Activated naive CD8-positive, alpha-beta T cell treated with anti-CD3 and anti-CD28 coated beads for 36 hours (primary cell): ENCODE results near the gene LGALS9B. TPM values are rescaled to one million over a fixed set of nuclear protein-coding genes. Genes with fewer than 3 reads are reported as not detected.
"Not testable (repeated sequence)": the region's sequence is repeated elsewhere in the genome, so short reads cannot be mapped to it uniquely, and the experiment has no call there.

Experiments
- DNase-seq: peaks from one replicate; pipeline ENCODE4 v3.0.0; 2021
- H3K27ac Mint-ChIP-seq: one replicate; pipeline ENCODE4 v1.8.0; 2022; ENCODE audit warnings: mild to moderate bottlenecking, moderate library complexity, mixed read lengths
- H3K27me3 Mint-ChIP-seq: one replicate; pipeline ENCODE4 v1.8.0; 2022; ENCODE audit warnings: mild to moderate bottlenecking, mixed read lengths
- H3K36me3 Mint-ChIP-seq: one replicate; pipeline ENCODE4 v1.8.0; 2021; ENCODE audit warnings: mild to moderate bottlenecking, mixed read lengths
- H3K4me1 Mint-ChIP-seq: one replicate; pipeline ENCODE4 v1.8.0; 2021; ENCODE audit warnings: mixed read lengths
- H3K4me3 Mint-ChIP-seq: one replicate; pipeline ENCODE4 v1.8.0; 2022; ENCODE audit warnings: mild to moderate bottlenecking, moderate library complexity, mixed read lengths
- H3K9me3 Mint-ChIP-seq: one replicate; pipeline ENCODE4 v1.8.0; 2022; ENCODE audit warnings: mixed read lengths
- total RNA-seq, 2 experiments: library from RNA; stranded (reverse); gene quantifications; one replicate each; pipeline ENCODE4 v1.2.3, GENCODE V29; 2021

LGALS9B gene
- total RNA-seq, 2 experiments from 2014 or later = not detected

DNA sequence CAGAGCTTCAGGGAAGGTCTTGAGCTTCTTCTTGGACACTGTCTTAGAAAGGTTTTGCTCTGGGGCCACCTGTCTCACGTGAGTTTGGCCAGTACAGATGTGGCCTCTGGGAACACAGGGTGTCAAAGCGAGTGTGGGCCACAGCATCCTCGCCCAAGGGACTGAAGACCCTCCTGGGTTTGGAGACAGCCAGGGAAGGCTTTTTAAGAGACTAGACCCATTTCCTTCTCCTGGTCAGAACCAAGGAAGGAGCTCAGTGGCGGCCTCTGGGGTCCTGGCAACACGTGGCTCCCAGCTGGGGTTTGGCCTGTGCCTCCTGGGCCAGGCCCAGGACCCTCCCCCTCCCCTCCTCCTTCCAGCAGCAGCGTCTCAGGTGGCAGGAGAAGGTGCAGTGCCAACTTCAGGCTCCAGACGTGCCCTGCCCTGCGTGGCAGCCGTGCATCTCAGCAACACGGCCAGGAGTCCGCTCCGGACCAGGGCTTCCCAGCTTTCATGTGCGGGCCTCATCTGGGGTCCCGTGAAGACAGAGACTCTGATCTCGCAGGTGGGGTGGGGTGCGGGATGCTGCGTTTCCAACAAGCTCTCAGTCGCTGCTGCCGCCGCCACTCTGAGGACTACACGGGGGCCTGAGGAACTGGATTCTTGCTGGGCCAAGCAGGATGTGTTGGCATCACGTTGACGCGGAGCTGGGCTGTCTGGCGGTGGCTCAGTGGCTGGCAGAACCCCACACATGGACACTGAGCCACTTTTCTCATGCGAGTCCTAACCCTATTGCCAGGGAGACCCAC, 19.6 kb downstream of the LGALS9B start:
- H3K36me3 Mint-ChIP-seq, H3K9me3 Mint-ChIP-seq, H3K4me3 Mint-ChIP-seq, DNase-seq, H3K4me1 Mint-ChIP-seq, H3K27ac Mint-ChIP-seq, H3K27me3 Mint-ChIP-seq: not testable (repeated sequence)

DNA sequence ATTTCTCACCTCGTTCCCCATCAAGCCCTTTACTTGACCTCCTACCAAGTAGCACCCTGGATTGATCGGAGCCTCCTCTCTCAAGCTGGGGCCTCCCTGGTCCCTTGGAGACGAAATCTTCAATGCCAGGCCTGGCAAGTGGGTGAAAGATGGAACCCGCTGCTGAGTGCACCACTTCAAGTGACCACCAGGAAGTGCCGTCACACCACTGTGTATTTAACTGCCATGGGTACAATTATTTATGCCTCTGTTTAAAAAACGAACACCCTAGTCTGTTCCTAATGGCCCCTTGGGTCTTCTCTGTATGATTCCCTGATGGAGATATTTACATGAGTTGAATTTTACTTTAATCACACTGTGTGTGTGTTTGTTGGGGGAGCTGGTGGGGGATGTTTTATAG, 20.4 kb downstream of the LGALS9B start:
- DNase-seq, H3K36me3 Mint-ChIP-seq, H3K27me3 Mint-ChIP-seq, H3K9me3 Mint-ChIP-seq, H3K4me1 Mint-ChIP-seq, H3K4me3 Mint-ChIP-seq, H3K27ac Mint-ChIP-seq: not testable (repeated sequence)

DNA sequence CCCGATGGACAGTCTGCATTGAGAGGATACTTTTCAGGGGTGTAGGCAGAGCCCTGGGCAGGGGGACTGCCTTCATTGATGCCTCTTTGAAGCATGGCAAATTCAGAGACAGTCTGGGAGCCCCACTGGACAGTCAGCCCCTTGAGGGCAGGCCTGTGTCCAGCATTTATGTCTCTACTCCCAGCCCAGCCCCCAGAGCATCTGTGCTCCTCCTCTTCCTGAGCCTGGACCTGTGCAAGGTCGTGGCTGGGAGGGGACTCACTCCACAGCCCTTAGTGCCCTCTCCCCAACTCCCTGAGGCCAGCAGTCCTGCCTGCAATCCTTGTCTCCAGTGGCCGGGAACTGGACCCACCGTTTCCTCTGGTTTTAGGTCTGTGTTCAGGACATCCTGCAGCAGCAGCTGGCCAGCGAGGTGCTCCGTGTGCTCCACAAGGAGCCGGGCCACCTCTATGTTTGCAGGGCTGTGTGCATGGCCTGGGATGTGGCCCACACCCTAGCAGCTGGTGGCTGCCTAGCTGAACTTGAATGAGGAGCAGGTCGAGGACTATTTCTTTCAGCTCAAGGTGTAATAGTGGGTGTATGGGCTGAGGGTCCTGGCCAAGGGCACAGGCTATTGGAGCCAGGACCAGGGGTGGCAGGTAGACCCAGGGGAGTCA, 22.6 kb downstream of the LGALS9B start:
- H3K27me3 Mint-ChIP-seq, H3K4me1 Mint-ChIP-seq, H3K9me3 Mint-ChIP-seq, H3K27ac Mint-ChIP-seq, H3K36me3 Mint-ChIP-seq, H3K4me3 Mint-ChIP-seq, DNase-seq: not testable (repeated sequence)

DNA sequence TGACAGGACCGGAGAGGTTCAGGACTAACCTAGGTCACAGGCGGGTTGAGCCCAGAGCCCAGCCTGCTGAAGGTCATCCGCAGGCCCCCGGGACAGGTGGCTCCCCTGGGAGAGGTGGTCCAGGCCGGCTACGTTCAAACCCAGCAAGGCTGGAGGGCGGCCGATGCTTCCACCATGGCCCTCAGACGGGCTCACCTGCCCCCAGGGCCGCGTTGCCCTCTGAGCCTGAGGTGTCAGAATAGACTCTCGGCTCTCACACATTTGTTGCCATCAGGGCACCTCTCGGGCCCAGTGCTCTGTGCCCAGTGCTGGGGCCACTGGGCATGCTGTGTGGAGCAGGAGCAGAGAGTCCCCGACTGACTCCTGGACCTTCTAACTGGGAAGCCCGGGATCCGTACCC, 23.2 kb downstream of the LGALS9B start:
- not testable (repeated sequence) for H3K9me3 Mint-ChIP-seq, H3K27me3 Mint-ChIP-seq, H3K4me3 Mint-ChIP-seq, H3K27ac Mint-ChIP-seq, DNase-seq, H3K36me3 Mint-ChIP-seq, H3K4me1 Mint-ChIP-seq

DNA sequence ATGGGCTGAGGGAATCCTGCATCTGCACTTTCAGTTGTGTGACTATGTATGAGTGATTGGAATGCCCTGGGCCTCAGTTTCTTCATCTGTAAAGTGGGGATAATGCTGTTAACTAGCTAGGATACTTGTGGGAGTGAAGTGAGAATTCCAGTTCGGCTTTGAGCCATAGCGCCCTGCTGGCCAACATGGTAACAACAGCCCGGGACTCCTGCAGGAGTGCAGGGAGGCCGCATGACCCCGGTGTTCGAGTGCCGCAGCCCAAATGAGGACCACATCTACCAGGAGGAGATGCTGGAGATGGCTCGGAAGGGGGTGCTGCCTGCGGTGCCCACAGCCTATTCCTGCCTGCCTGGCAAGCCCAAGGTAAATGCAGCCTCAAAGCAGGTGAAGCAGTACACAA, 23.7 kb downstream of the LGALS9B start:
- not testable (repeated sequence) for H3K36me3 Mint-ChIP-seq, H3K27me3 Mint-ChIP-seq, H3K27ac Mint-ChIP-seq, H3K4me1 Mint-ChIP-seq, H3K9me3 Mint-ChIP-seq, H3K4me3 Mint-ChIP-seq, DNase-seq

DNA sequence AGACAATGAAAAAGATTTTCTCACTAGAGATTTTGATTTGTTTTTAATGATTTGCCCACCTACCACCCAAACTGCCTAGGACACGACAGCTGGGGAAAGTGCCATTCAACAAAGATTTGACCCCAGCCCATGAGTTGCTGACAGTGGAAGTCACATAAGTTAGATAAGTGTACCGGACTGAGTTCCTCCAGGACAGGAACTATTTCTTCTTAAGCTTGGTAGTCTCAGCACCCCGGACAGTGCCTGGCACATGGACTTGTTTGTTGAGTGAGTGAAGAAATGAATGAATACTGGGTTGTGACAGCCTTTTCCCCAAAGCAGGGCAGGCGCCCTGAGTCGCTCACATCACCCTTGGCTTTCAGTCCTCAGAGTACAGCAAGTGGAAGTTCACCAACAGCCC, 26.7 kb downstream of the LGALS9B start:
- H3K27ac Mint-ChIP-seq, H3K27me3 Mint-ChIP-seq, H3K4me3 Mint-ChIP-seq, H3K9me3 Mint-ChIP-seq, DNase-seq, H3K36me3 Mint-ChIP-seq, H3K4me1 Mint-ChIP-seq: not testable (repeated sequence)

DNA sequence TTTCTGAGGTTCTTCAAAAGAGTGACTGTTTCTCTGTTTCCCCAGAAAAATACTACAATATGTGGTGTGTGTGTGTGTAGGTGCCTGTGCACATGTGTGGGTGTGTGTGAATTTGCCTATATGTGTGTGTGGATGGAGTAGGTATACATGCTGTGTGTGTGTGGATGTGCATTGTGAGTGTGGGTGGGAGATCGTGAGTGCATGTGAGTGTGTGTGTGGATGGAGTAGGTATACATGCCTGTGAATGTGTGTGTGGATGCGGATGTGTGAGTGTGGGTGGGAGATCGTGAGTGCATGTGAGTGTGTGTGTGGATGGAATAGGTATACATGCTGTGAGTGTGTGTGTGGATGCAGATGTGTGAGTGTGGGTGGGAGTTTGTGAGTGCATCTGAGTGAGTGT, 32.2 kb downstream of the LGALS9B start:
- not testable (repeated sequence) for H3K4me3 Mint-ChIP-seq, H3K4me1 Mint-ChIP-seq, H3K27ac Mint-ChIP-seq, H3K9me3 Mint-ChIP-seq, H3K27me3 Mint-ChIP-seq, H3K36me3 Mint-ChIP-seq, DNase-seq

DNA sequence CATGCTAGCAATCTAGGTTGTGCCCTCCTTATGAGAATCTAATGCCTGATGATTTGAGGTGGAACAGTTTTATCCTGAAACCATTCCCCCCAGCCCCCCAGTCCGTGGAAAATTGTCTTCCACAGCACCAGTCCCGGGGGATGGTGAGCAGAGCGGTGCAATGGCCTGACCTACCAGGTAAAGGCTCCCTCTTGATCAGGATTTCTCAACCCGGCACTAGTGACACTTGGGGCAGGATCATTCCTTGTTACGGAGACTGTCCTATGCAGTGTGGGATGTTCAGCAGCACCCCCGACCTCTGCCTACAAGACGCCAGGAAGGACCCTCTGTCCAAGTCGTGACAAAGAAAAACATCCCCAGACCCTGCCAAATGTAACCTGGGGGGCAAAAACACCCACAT, 34.0 kb downstream of the LGALS9B start:
- DNase-seq, H3K4me1 Mint-ChIP-seq, H3K9me3 Mint-ChIP-seq, H3K27me3 Mint-ChIP-seq, H3K36me3 Mint-ChIP-seq, H3K27ac Mint-ChIP-seq, H3K4me3 Mint-ChIP-seq: not testable (repeated sequence)

DNA sequence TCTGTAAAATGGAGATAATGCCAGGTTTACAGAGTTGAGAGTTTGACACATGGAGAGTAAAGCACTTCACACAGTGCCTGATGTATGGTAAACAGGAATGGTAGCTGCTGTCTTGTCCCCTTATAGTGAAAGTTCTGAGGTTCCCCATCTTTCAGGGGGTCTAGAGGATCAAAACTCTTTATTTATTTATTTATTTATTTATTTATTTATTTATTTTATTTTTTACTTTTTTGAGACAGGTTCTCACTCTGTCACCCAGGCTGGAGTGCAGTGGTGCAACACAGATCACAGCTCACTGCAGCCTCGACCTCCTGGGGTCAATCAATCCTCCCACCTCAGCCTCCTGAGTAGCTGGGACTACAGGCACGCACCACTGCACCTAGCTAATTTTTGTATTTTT, 40.1 kb downstream of the LGALS9B start:
- H3K27me3 Mint-ChIP-seq, H3K36me3 Mint-ChIP-seq, H3K4me3 Mint-ChIP-seq, H3K9me3 Mint-ChIP-seq, DNase-seq, H3K27ac Mint-ChIP-seq, H3K4me1 Mint-ChIP-seq: not testable (repeated sequence)

DNA sequence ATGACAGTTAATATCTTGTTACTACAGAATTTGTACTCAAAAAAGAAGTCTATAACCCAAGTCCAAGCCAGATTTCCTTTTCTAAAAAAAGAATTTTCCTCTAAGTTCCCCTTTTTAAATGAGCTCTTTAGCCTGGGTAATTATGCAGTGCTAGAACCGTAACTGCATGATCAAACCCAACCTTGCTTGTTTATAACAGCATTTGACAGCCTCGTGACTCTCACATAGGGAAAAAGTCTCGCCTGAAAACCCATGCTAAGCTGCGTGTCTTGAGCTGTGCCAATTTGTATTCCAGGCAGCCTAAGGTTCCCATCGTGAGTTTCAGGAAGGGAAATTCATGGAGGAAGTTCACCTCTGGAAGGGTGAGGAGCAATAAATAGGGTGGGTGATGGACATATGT, 44.5 kb downstream of the LGALS9B start:
- H3K9me3 Mint-ChIP-seq, DNase-seq, H3K27me3 Mint-ChIP-seq, H3K27ac Mint-ChIP-seq, H3K36me3 Mint-ChIP-seq, H3K4me1 Mint-ChIP-seq, H3K4me3 Mint-ChIP-seq: not testable (repeated sequence)

DNA sequence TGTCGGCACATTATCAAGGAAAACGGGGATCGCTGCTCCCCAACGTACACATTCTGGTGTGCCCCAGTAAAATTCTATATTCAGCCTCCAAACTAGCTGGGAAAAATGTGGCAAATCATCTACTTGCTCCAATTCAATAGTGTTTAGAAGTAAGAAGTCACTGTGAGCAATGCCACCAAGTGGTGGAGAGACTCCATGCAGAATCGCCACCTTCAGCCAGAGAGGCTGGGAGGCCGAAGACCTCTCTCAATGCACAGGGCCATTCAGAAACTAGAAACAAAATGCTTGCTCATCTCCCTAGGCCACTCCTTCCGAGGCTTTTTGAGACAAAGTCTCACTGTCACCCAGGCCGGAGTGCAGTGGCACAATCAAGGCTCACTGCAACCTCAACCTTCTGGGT, 48.5 kb downstream of the LGALS9B start:
- not testable (repeated sequence) for H3K27me3 Mint-ChIP-seq, DNase-seq, H3K27ac Mint-ChIP-seq, H3K9me3 Mint-ChIP-seq, H3K4me1 Mint-ChIP-seq, H3K4me3 Mint-ChIP-seq, H3K36me3 Mint-ChIP-seq

DNA sequence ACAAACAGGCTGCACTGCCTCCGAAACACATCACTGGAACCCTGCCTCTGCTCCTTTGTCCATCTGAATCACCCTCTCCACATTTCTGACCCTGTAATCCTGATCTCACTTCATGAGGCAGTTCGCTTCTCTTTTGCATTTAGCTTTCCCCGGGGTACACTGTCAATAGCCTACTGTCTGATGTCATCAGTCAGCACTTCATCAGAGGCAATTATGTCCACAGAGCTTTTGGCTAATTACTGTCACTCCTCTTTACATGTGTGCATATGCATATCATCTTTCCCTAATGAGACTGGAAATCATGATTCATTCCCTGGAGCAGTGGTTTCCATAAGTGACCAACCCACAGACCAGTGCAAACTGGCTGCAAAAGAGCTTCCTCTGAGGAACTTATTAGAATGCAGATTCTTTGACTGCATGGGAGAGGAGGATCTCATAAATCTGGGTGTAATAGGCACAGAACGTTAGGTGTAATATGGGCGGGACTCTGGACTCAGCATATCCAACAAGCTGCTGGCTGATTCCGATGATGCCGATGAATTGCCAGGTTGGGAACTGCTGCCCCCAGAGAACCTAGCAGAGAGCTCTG, 49.8 kb downstream of the LGALS9B start:
- DNase-seq, H3K36me3 Mint-ChIP-seq, H3K27ac Mint-ChIP-seq, H3K27me3 Mint-ChIP-seq, H3K4me1 Mint-ChIP-seq, H3K4me3 Mint-ChIP-seq, H3K9me3 Mint-ChIP-seq: not testable (repeated sequence)

DNA sequence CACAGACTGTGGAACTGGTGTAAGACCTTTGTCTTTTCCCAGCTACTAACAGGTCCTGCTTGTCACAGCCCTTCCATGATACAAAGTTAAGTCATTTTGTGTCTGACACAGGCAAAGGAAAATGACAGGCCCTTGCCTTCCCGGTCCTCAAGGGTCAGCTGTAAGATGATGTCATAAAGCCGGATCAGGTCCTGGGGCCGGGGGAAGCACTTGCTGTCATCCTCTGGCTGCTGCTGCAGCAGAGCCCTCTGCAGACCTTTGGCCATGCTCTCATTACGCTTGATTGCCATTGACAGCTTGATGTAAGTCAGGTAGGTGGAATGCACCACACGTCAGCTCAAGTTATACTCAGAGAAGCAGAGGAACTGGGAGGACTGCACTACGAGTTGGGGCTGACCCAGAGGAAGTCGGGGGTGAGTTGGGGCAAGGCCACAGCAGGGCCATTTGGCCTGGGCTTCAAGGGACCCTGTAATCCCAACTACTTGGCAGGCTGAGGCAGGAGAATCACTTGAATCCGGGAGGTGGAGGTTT, 50.9 kb downstream of the LGALS9B start:
- H3K9me3 Mint-ChIP-seq = not testable (repeated sequence)

DNA sequence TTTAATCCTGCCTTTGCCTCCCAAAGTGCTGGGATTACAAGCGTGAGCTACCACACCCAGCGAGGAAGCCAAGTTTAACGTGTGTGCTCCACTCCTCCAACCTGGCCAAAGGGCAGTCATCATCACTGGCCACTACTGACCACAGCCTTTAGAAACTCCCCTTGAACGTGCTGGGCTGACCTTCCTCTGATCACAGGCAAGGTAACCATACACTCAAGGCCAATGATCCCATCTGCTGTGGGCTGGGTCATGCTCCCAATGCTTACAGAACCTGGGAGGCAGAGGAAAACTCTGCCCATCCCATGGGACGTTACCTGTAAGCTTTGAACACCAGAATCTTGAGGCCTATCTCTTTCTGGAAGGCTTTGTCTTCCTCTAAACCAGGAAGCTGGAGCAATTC, 51.9 kb downstream of the LGALS9B start:
- H3K9me3 Mint-ChIP-seq, H3K27me3 Mint-ChIP-seq, H3K27ac Mint-ChIP-seq, H3K4me3 Mint-ChIP-seq, H3K36me3 Mint-ChIP-seq, H3K4me1 Mint-ChIP-seq, DNase-seq: not testable (repeated sequence)

More for the DNA sequence above, 50.9 kb downstream of the LGALS9B start:
- H3K4me3 Mint-ChIP-seq, H3K27me3 Mint-ChIP-seq, H3K27ac Mint-ChIP-seq, DNase-seq, H3K36me3 Mint-ChIP-seq, H3K4me1 Mint-ChIP-seq: not testable (repeated sequence)

DNA sequence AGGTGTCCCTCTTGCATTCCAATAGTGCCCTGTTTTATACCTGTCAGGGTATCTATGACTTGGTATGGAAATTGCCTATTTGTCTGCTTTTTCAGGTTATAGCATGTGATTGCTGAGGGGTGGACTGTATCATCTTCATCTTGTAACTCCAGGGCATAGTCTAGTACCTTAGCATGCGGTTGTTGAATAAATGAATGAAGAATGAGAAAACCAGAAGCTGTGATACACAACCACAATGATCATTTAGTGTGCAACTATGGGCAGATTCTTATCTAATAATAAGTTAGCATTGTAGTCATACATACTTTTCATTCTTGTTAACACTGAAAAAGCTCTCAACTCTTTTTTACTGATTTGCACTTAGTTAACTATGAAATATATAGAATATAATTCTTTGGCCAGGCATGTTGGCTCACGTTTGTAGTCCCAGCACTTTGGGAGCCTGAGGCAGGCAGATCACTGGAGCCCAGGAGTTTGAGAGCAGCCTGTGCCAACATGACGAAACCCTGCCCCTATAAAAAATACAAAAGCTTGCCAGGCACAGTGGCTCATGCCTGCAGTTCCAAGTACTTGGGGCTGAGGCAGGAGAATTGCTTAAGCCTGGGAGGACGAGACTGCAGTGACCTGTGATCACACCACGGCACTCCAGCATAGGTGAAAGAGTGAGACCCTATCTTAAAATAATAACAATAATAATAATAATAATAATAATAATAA, 65.9 kb downstream of the LGALS9B start:
- not testable (repeated sequence) for DNase-seq, H3K27me3 Mint-ChIP-seq, H3K27ac Mint-ChIP-seq, H3K9me3 Mint-ChIP-seq, H3K36me3 Mint-ChIP-seq, H3K4me3 Mint-ChIP-seq, H3K4me1 Mint-ChIP-seq
